Spleen (tissue), 11 donors: ENCODE results near the gene HENMT1. TPM values are rescaled to one million over a fixed set of nuclear protein-coding genes. Genes with fewer than 3 reads are reported as not detected.
A peak's percentile ranks its signal among the peaks of the same experiment; 100 is the strongest.

Experiments
- DNase-seq: peaks from one replicate; pipeline ENCODE4 v3.0.0-alpha.2; 2020
- H3K27ac ChIP-seq, 8 donors: fragments of 200-600 bp; sonication (generic) in 7 of 8; 1 replicate in 4 of 8; 2 replicates in 4 of 8; pipeline versions ENCODE4 v1.5.0 to v1.8.0; 2016 to 2021; ENCODE audit warnings: inconsistent platforms in 4 of 8, mild to moderate bottlenecking in 4 of 8, moderate library complexity in 1 of 8
- H3K27me3 ChIP-seq, 7 donors: fragments of 200-600 bp; sonication (generic) in 6 of 7; replicated peaks in 1 of 7; 1 replicate in 4 of 7; 2 replicates in 3 of 7; pipeline versions ENCODE4 v1.5.0 to v1.8.0; 2016 to 2021; ENCODE audit warnings: inconsistent platforms in 3 of 7, mild to moderate bottlenecking in 1 of 7
- H3K36me3 ChIP-seq, 6 donors: fragments of 200-600 bp; sonication (generic) in 5 of 6; 1 replicate in 4 of 6; 2 replicates in 2 of 6; pipeline versions ENCODE4 v1.5.0 to v1.8.0; 2016 to 2021; ENCODE audit warnings: inconsistent platforms in 2 of 6
- H3K4me1 ChIP-seq, 6 donors: fragments of 200-600 bp; sonication (generic) in 5 of 6; 1 replicate in 3 of 6; 2 replicates in 3 of 6; pipeline versions ENCODE4 v1.5.0 to v1.8.0; 2016 to 2021; ENCODE audit warnings: inconsistent platforms in 3 of 6
- H3K4me3 ChIP-seq, 8 donors: fragments of 200-600 bp; sonication (generic) in 7 of 8; 1 replicate in 4 of 8; 2 replicates in 4 of 8; pipeline versions ENCODE4 v1.5.0 to v1.8.0; 2016 to 2021; ENCODE audit warnings: inconsistent platforms in 4 of 8, mild to moderate bottlenecking in 4 of 8, moderate library complexity in 2 of 8
- H3K9me3 ChIP-seq, 8 donors: fragments of 200-600 bp; sonication (generic) in 7 of 8; 1 replicate in 4 of 8; 2 replicates in 4 of 8; pipeline versions ENCODE4 v1.5.0 to v1.8.0; 2016 to 2021; ENCODE audit warnings: inconsistent platforms in 4 of 8
- CTCF ChIP-seq, 11 experiments: fragments of 200-600 bp in 7 of 11; fragments of 450-650 bp in 4 of 11; sonication (generic) in 4 of 11; IDR thresholded peaks in 8 of 11; conservative IDR thresholded peaks in 3 of 11; 1 replicate in 7 of 11; 2 replicates in 4 of 11; pipeline versions ENCODE4 v1.4.0 to v1.8.0; 2016 to 2021; ENCODE audit warnings: antibody characterized with exemption in 11 of 11, inconsistent platforms in 4 of 11, mild to moderate bottlenecking in 1 of 11
- POLR2A ChIP-seq, 3 donors: fragments of 450-650 bp; IDR thresholded peaks; one replicate each; pipeline ENCODE4 v1.5.1; 2017; ENCODE audit warnings: antibody characterized with exemption in 3 of 3, mild to moderate bottlenecking in 1 of 3
- POLR2AphosphoS5 ChIP-seq, 3 donors: sonication (generic); formaldehyde crosslinking; IDR thresholded peaks; one replicate each; pipeline ENCODE4 v1.5.1; 2017; ENCODE audit warnings: antibody characterized with exemption in 3 of 3
- WGBS, 5 donors: extraction: QIAGEN DNeasy Blood & Tissue Kit in 3 of 5; methylation state at CpG; one replicate each; pipeline versions ENCODE4 v1.1.5 to v1.1.7; 2013 to 2018; 5-methylcytosine and 5-hydroxymethylcytosine counted together
- intact Hi-C: fragments of 100-400 bp; cut with DNase I; formaldehyde crosslinking; loops from one replicate; pipeline ENCODE4 v1.15.0; 2023; ENCODE audit warnings: low total_unique reads
- polyA plus RNA-seq, 3 donors: library from polyadenylated mRNA; stranded (reverse); fragments of 200-250 nt; gene quantifications; one replicate each; pipeline ENCODE4 v1.2.1, GENCODE V29; 2013
- total RNA-seq, 7 donors: library from RNA; depleted of rRNA in 3 of 7; stranded (reverse); fragments of >200 nt in 3 of 7; fragmentation: NEBNext Ultra II Directional in 4 of 7; extraction: Animal tissue kit (Norgen Biotek cat#: 25700) in 4 of 7; gene quantifications; one replicate each; pipeline versions ENCODE4 v1.1.0 to v1.2.1, GENCODE V29; 2016 to 2021
- donor health status: healthy with polysubstance abuse.
- donor health status: DM: no; HTN: no; CAD: no; lungs with moderate emphysema.
- donor health status: DM: no; HTN: no; CAD: no.
- donor health status: Bipolar disorder and iron deficiency.
- donor health status: healthy.
- donor health status: DM: no; HTN: no; CAD: no.
- donor health status: DM: yes; HTN: yes; CAD: no.

HENMT1 gene
- total and polyA plus RNA-seq, 10 donors, result 7.3 to 16.5 (median 11.1) TPM

GRCh38 chr1:108606478-108606877 is 54.4 kb downstream of the HENMT1 start:
- no peaks in the 10 kb centered on the region for H3K27me3 ChIP-seq
- H3K36me3 ChIP-seq, result peaks cover 0 to 86% (median 12%) of the 10 kb centered on the region in 6 donors
- H3K9me3 ChIP-seq, result no peaks in the 10 kb centered on the region
- no peak overlapping the region for H3K4me3 ChIP-seq
- no peaks in the 10 kb centered on the region for H3K4me1 ChIP-seq
- intact Hi-C loops, result no loop called here
- TF ChIP-seq POLR2A (IDR thresholded peaks at IDR 0.05) (no peak), POLR2AphosphoS5 (IDR thresholded peaks at IDR 0.05) (no peak), CTCF (IDR thresholded peaks at IDR 0.05 in 8 of 11, conservative IDR thresholded peaks at IDR 0.05 in 3 of 11) (no peak)
- no peak for DNase-seq
- no peak overlapping the region for H3K27ac ChIP-seq

DNA sequence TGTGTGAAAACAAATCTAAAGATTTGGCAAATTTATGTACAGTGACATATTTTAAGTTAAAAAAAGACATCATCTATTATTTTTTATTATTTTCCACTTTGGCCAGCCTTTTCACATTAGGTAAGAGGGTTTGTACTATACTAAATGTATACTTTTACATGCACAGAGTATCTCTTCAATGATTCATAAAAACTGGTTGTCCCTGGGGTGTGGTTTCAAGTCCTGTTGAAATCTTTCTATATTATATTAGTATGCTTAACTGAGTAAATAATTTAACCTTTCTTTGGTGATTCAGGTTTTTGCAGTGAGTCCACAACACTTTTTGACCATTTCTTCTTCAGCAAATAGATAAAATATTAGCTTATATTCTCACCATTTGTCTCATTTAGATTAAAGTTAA is 55.3 kb downstream of the HENMT1 start:
- Histone ChIP-seq H3K27ac (no peak overlapping the region), H3K4me3 (no peak overlapping the region), H3K36me3 (peaks cover 0 to 91% (median 9%) of the 10 kb centered on the region in 6 donors), H3K9me3 (no peaks in the 10 kb centered on the region), H3K4me1 (peaks cover 0 to 4% (median 0%) of the 10 kb centered on the region in 6 donors), H3K27me3 (no peaks in the 10 kb centered on the region)
- no peak for DNase-seq
- intact Hi-C loops, result no loop called here
- no peak for TF ChIP-seq POLR2AphosphoS5 (IDR thresholded peaks at IDR 0.05)
- TF ChIP-seq POLR2A (IDR thresholded peaks at IDR 0.05), result no peak
- TF ChIP-seq CTCF (IDR thresholded peaks at IDR 0.05 in 8 of 11, conservative IDR thresholded peaks at IDR 0.05 in 3 of 11), result no peak

DNA sequence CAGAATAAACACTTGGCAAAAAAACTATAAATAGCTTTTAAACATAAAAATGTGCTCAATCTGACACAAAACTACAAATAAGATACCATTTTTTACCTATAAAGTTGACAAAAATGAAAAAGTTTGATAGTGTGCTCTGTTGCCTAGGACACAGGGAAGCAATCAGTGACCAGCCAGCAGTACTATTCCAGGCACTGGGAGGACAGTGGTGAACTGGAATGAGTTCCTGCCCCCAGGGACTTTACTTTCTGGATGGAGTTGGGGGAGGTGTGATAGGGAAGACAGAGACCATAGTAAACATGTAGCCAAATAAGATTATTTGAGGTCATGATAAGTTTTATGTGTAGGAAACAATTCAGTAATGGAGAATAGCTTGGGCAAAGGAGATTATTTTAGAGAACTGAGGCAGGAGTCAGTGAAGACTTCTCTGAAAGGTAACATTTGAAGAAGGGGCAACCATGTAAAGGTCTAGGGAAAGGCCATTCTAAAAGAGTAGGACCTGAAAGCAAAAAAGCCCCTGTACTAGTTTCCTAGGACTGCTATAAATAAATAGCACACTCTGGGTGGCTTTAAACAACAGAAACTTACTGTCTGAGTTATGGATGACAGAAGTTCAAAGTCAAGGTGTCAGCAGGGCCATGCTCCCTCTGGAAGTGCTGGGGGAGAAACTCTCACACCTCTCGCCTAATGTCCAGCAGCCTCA is 59.0 kb downstream of the HENMT1 start:
- no peak for DNase-seq
- no peaks in the 10 kb centered on the region for H3K9me3 ChIP-seq
- no peaks in the 10 kb centered on the region for H3K27me3 ChIP-seq
- H3K4me1 ChIP-seq, result peaks cover 0 to 18% (median 0%) of the 10 kb centered on the region in 6 donors
- H3K4me3 ChIP-seq, result no peak overlapping the region
- 88 to 100% (median 100%) methylated on average over 1 of the region's 1 CpG for WGBS, 5 donors
- TF ChIP-seq POLR2A (IDR thresholded peaks at IDR 0.05), result no peak
- no peak for TF ChIP-seq POLR2AphosphoS5 (IDR thresholded peaks at IDR 0.05)
- no peak for TF ChIP-seq CTCF (IDR thresholded peaks at IDR 0.05 in 8 of 11, conservative IDR thresholded peaks at IDR 0.05 in 3 of 11)
- H3K27ac ChIP-seq, result no peak overlapping the region
- H3K36me3 ChIP-seq, result peaks cover 0 to 59% (median 7%) of the 10 kb centered on the region in 6 donors
- intact Hi-C loops, result no loop called here

- peaks cover 0 to 46% (median 7%) of the 10 kb centered on the region in 6 donors for H3K36me3 ChIP-seq
- no peak for DNase-seq
- H3K27me3 ChIP-seq, result no peaks in the 10 kb centered on the region
- no peak overlapping the region for H3K27ac ChIP-seq
- H3K4me3 ChIP-seq, result peak overlapping the region in 2 of 8 donors; percentile 12 to 24
- intact Hi-C loops, result no loop called here
- TF ChIP-seq CTCF (IDR thresholded peaks at IDR 0.05 in 8 of 11, conservative IDR thresholded peaks at IDR 0.05 in 3 of 11) (no peak), POLR2A (IDR thresholded peaks at IDR 0.05) (no peak), POLR2AphosphoS5 (IDR thresholded peaks at IDR 0.05) (no peak)
- H3K4me1 ChIP-seq, result peaks cover 0 to 26% (median 5%) of the 10 kb centered on the region in 6 donors
- WGBS, 5 donors, result 69 to 83% (median 73%) methylated on average over 4 of the region's 4 CpGs
- H3K9me3 ChIP-seq, result no peaks in the 10 kb centered on the region
Measured at GRCh38 chr1:108600504-108600903, 60.4 kb downstream of the HENMT1 start.
